Adrenal gland (tissue), 12 donors: ENCODE data around the gene PCGF6. TPM values are rescaled to one million over a fixed set of nuclear protein-coding genes. Genes with fewer than 3 reads are reported as not detected.

Experiments
- DNase-seq, 7 donors: peaks; one replicate each; pipeline ENCODE4 v3.0.0-alpha.2; 2019 to 2020
- H3K27ac ChIP-seq, 5 donors: fragments of 200-600 bp; sonication (generic) in 4 of 5; 1 replicate in 3 of 5; 2 replicates in 2 of 5; pipeline versions ENCODE4 v1.5.1 to v1.8.0; 2016 to 2020; ENCODE audit warnings: mild to moderate bottlenecking in 1 of 5
- H3K27me3 ChIP-seq: fragments of 200-600 bp; 2 replicates; pipeline ENCODE4 v1.8.0; 2021
- H3K36me3 ChIP-seq, 2 donors: fragments of 200-600 bp; replicated peaks in 1 of 2; 1 replicate in 1 of 2; 2 replicates in 1 of 2; pipeline versions ENCODE4 v1.5.1 to v1.8.0; 2018 to 2022
- H3K4me1 ChIP-seq, 2 donors: fragments of 200-600 bp; replicated peaks in 1 of 2; 1 replicate in 1 of 2; 2 replicates in 1 of 2; pipeline versions ENCODE4 v1.5.1 to v1.8.0; 2018 to 2021
- H3K4me3 ChIP-seq, 4 donors: fragments of 200-600 bp; sonication (generic) in 3 of 4; one replicate each; pipeline ENCODE4 v1.5.1; 2016 to 2018
- H3K9me3 ChIP-seq, 3 donors: fragments of 200-600 bp; sonication (generic) in 1 of 3; replicated peaks in 1 of 3; 1 replicate in 2 of 3; 2 replicates in 1 of 3; pipeline versions ENCODE4 v1.5.1 to v1.8.0; 2016 to 2021
- POLR2A ChIP-seq, 2 donors: fragments of 450-650 bp; IDR thresholded peaks; one replicate each; pipeline ENCODE4 v1.6.1; 2017; ENCODE audit warnings: antibody characterized with exemption in 2 of 2, mild to moderate bottlenecking in 2 of 2, moderate library complexity in 1 of 2
- WGBS, 4 donors: extraction: QIAGEN DNeasy Blood & Tissue Kit in 2 of 4; methylation state at CpG; one replicate each; pipeline versions ENCODE4 v1.1.5 to v1.1.7; 2013 to 2017; 5-methylcytosine and 5-hydroxymethylcytosine counted together
- intact Hi-C, 2 donors: fragments of 100-400 bp; cut with DNase I; formaldehyde crosslinking; loops; one replicate each; pipeline versions ENCODE4 v1.14.1 to v1.15.0; 2022 to 2023
- polyA plus RNA-seq, 3 donors: library from polyadenylated mRNA; stranded (reverse); fragments of 200-250 nt in 2 of 3; fragments of 350-450 nt in 1 of 3; fragmentation: Illumina TruSeq in 1 of 3; extraction: RNeasy Lipid Tissue Mini Kit (QIAGEN cat#74804) in 1 of 3; gene quantifications; one replicate each; pipeline ENCODE4 v1.2.3, GENCODE V29; 2013 to 2014
- total RNA-seq, 9 donors: library from RNA; depleted of rRNA in 4 of 9; stranded (reverse); fragments of >200 nt in 4 of 9; fragments of 120-200 nt in 1 of 9; fragmentation: NEBNext Ultra II Directional in 1 of 9; extraction: Animal tissue kit (Norgen Biotek cat#: 25700) in 1 of 9; gene quantifications; one replicate each; pipeline versions ENCODE4 v1.1.0 to v1.2.4, GENCODE V29; 2013 to 2023
- TF ChIP-seq, protein P1 (sequence below), 6 experiments: fragments of 450-650 bp in 4 of 6; fragments of 200-600 bp in 2 of 6; sonication (generic) in 1 of 6; IDR thresholded peaks; 1 replicate in 5 of 6; 2 replicates in 1 of 6; pipeline versions ENCODE4 v1.5.1 to v1.8.0; 2016 to 2021; ENCODE audit warnings: antibody characterized with exemption in 6 of 6, mild to moderate bottlenecking in 2 of 6, moderate library complexity in 1 of 6
- donor health status: healthy with polysubstance abuse.
- donor health status: Bipolar disorder and iron deficiency.
- donor health status: DM: yes; HTN: yes; CAD: no.
- donor health status: DM: no; HTN: no; CAD: no.
- donor health status: DM: no; HTN: no; CAD: no.
- donor health status: DM: yes; HTN: yes; CAD: no.

The PCGF6 gene
- total and polyA plus RNA-seq, 12 donors = 3.1 to 12.3 (median 7.3) TPM

DNA sequence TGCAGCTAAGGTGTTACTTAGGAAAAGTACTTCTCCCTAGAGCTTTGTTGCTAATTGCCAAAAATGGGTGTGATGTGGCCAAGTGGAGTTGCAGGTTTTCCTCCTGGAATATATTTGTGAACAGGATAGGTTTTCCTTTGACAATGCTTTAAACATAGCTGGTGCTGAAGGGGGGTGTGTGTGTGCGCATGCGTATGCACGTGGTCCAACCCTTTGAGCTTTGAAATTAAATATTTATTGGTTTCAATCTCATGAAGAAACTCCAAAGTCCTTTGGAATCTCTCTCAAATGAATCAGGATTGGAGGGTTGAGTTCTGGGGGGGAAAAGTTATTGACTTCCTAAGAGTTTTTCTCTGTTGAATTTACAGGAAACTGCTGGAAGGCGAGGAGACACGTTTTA lies 62.9 kb downstream of the PCGF6 start:
- Histone ChIP-seq H3K27me3 (peaks cover 9% of the 10 kb centered on the region), H3K36me3 (no peaks in the 10 kb centered on the region), H3K9me3 (no peaks in the 10 kb centered on the region), H3K4me1 (no peaks in the 10 kb centered on the region), H3K27ac (no peak overlapping the region), H3K4me3 (no peak overlapping the region)
- intact Hi-C loops = no loop called here
- TF ChIP-seq, protein P1, sequence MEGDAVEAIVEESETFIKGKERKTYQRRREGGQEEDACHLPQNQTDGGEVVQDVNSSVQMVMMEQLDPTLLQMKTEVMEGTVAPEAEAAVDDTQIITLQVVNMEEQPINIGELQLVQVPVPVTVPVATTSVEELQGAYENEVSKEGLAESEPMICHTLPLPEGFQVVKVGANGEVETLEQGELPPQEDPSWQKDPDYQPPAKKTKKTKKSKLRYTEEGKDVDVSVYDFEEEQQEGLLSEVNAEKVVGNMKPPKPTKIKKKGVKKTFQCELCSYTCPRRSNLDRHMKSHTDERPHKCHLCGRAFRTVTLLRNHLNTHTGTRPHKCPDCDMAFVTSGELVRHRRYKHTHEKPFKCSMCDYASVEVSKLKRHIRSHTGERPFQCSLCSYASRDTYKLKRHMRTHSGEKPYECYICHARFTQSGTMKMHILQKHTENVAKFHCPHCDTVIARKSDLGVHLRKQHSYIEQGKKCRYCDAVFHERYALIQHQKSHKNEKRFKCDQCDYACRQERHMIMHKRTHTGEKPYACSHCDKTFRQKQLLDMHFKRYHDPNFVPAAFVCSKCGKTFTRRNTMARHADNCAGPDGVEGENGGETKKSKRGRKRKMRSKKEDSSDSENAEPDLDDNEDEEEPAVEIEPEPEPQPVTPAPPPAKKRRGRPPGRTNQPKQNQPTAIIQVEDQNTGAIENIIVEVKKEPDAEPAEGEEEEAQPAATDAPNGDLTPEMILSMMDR (IDR thresholded peaks at IDR 0.05) = no peak
- no peak for TF ChIP-seq POLR2A (IDR thresholded peaks at IDR 0.05)
- no peak for DNase-seq
- WGBS, 4 donors = 79 to 85% (median 82%) methylated on average over 5 of the region's 5 CpGs

DNA sequence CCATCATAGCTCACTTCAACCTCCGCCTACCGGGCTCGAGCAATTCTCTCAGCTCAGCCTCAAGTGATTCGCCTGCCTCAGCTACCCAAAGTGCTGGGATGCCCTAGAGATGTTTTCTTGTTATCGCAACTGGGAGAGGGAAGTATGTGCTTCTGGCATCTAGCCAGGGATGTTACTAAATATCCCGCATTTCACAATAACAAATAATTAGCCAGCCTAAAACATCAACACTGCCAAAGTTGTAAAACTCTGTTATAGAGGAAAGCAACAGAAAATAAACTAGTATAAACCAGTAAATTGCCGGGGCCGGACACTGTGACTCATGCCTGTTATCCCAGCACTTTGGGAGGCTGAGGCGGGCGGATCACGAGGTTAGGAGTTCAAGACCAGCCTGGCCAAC lies 66.8 kb downstream of the PCGF6 start:
- intact Hi-C loops = no loop called here
- TF ChIP-seq, protein P1 (IDR thresholded peaks at IDR 0.05) = no peak
- no peak for TF ChIP-seq POLR2A (IDR thresholded peaks at IDR 0.05)
- H3K27ac ChIP-seq = no peak overlapping the region
- 65 to 74% (median 70%) methylated on average over 11 of the region's 11 CpGs for WGBS, 4 donors
- H3K4me1 ChIP-seq = no peaks in the 10 kb centered on the region
- no peaks in the 10 kb centered on the region for H3K9me3 ChIP-seq
- DNase-seq = no peak
- no peak overlapping the region for H3K4me3 ChIP-seq
- no peaks in the 10 kb centered on the region for H3K36me3 ChIP-seq
- peaks cover 9% of the 10 kb centered on the region for H3K27me3 ChIP-seq

DNA sequence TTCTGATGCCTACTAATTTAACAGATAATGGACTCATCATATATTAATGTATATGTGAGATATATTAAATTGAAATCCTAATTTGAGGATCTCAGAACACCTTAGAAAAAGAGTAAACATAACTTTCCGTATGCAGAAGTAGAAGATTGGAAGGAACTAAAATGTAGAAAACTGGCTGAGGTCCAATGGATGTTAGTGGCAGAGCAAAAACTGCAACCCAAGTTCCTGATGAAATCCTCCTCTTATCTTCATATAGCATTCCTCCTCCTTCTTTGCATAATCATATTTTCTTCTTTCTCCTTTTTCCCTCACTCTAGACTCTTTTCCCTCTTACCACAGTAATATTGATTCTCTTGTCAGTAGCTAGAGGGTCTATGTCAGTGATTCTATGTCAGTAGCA lies 68.0 kb downstream of the PCGF6 start:
- no peak for DNase-seq
- intact Hi-C loops = no loop called here
- Histone ChIP-seq H3K27me3 (peaks cover 14% of the 10 kb centered on the region), H3K4me3 (no peak overlapping the region), H3K4me1 (peaks cover 0 to 2% of the 10 kb centered on the region in 2 donors), H3K27ac (no peak overlapping the region), H3K36me3 (no peaks in the 10 kb centered on the region), H3K9me3 (no peaks in the 10 kb centered on the region)
- WGBS, 4 donors = 42 to 56% (median 50%) methylated on average over 1 of the region's 1 CpG
- TF ChIP-seq, protein P1 (IDR thresholded peaks at IDR 0.05) = no peak
- no peak for TF ChIP-seq POLR2A (IDR thresholded peaks at IDR 0.05)

DNA sequence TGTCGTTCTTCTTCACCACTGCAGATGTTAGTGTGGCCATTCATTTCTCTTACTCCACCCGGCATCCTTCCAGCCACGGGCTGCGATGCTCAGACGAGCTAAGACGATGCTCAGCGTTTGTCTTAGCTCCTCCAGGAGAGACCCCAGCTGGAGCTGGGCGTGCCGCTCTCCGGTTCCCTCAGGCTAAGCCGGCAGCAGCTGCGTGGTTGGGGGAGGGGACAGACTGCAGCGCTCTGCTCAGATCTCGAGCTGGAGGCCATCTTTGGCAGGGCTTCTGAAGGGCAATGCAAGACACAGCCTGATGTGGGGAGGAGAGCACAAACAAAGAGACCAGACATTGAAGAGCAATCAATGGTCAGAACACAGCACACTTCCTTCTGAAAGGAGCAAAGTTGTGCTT lies 69.2 kb downstream of the PCGF6 start:
- TF ChIP-seq, protein P1 (IDR thresholded peaks at IDR 0.05) = no peak
- no peak for TF ChIP-seq POLR2A (IDR thresholded peaks at IDR 0.05)
- intact Hi-C loops = no loop called here
- 1 to 3% (median 3%) methylated on average over 14 of the region's 14 CpGs for WGBS, 4 donors
- peaks cover 20% of the 10 kb centered on the region for H3K27me3 ChIP-seq
- peak in 1 of 7 donors; percentile 62 for DNase-seq
- H3K36me3 ChIP-seq = no peaks in the 10 kb centered on the region
- H3K9me3 ChIP-seq = no peaks in the 10 kb centered on the region
- peaks cover 8 to 14% of the 10 kb centered on the region in 2 donors for H3K4me1 ChIP-seq
- H3K27ac ChIP-seq = no peak overlapping the region
- no peak overlapping the region for H3K4me3 ChIP-seq
